GM19043 (cell line): ENCODE measurements around the gene TOB2.
A peak's percentile ranks its signal among the peaks of the same experiment; 100 is the strongest.

Source experiments
- ATAC-seq: cut with Tn5 transposase; IDR thresholded peaks from one replicate; pipeline ENCODE4 v1.9.1; 2021; ENCODE audit warnings: low read depth; ENCODE audit not compliant: unreplicated experiment

Gene TOB2

GRCh38 chr22:41446639-41447434, at the start of gene TOB2:
Gene TOB2, minus strand, starts transcription at chr22:41446801. Its CDS starts 9,456 bp downstream, at chr22:41437345.
- peak; percentile 34 for ATAC-seq

- no peak for ATAC-seq
Measured at GRCh38 chr22:41491374-41492100, 44.9 kb upstream of the TOB2 start.

DNA sequence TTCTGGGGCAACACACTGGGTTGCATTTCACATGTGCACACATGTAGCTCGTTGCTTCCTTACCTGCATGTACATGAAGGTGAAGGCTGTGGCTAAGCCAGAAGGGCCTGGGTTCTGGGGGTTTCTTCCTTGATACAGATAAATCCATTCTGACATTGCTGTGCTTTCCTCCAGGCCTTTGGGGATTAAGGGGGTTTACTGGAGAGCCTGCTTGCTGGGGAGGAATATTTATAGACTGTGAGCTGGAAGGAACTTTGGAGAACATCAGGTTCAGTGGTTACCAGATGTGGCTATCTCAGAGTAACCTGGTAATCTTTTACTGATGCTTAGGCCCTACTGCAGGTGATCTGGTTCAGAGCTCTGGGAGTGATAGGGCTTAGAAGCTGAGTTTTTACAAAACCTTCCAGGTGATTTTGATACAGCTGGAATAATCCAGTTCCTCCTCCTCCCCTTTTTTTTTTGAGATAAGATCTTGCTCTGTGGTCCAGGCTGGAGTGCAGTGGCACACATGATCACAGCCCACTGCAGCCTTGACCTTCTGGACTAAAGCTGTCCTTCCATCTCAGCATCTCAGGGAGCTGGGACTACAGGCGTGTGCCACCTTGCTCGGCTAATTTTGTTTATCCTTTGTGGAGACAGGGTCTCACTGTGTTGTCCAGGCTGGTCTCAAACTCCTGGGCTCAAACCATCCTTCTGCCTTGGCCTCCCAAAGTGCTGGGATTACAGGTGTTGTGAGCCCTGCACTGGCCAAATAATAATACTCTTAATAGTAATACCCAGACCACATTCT, 42.2 kb upstream of the TOB2 start:
- no peak for ATAC-seq

DNA sequence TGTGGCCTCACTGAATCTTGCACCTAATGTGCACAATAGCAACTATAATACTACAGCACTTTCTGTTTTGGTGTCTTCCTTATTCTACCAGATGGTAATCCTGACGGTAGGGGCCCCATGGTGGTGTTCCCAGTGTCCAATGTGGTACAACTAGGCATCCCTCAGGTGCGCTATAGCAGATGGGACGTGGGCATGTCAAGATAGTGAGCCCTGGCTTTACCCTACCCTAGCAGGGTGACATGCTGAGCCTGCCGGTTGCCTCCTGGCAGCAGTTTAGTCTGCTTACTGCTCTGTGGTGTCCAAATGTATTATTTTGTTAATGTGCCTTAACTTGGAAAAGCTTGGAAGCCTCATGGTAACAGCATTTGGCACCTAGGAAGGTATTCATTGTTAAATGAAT, 41.5 kb upstream of the TOB2 start:
- ATAC-seq, result no peak

- no peak for ATAC-seq
Measured at GRCh38 chr22:41487037-41487935, 40.7 kb upstream of the TOB2 start.

- ATAC-seq, result no peak
Measured at GRCh38 chr22:41485033-41485432, 38.4 kb upstream of the TOB2 start.

DNA sequence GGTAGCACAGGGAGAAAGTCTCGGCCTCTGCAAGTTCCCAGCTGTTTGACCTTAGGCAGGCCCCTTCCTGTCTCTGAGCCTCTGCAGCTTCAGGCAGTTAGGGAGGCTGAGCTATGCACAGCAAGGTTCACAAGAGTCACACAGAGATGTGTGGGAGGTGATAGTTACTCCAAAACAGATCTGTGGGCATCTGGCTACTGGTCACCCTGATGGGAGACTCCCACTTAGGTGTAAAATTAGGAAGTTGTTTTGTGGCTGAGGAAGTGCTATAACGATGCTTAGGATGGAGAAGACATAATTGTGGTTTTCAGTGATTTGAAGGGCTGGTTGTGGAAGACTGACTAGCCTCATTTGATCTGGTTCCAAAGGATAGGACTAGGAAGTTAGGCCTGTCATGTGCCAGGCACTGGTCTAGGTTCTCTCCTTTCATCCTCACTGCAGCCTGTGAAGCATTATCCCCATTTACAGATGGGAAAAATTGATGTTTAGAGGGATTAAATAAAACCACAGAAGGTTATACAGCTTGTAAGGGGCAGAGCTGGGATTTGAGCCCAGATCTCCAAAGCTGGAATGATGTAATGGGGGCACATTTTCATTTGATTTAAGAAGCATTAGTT, 35.8 kb upstream of the TOB2 start:
- no peak for ATAC-seq

DNA sequence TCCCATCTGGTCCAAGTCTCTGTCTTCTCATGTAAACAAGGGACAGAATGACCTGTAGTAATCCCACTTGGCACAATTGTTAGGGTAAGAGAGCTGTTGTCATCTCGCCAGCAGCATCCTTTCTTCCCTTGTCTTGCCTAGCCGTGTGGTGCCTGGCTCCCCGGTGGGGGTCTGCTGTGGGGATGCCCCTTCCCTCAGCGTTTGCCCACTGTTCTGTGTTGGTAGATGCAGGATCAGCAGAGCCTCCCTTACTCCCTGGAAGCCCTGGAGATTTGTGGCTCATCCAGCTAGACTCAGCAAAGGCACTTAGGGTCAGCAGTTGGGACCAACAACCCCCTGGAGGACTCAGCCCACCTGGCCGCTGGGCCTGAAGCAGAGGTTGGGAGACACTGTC, 35.3 kb upstream of the TOB2 start:
- ATAC-seq, result no peak

- no peak for ATAC-seq
Measured at GRCh38 chr22:41481131-41481830, 34.7 kb upstream of the TOB2 start.

DNA sequence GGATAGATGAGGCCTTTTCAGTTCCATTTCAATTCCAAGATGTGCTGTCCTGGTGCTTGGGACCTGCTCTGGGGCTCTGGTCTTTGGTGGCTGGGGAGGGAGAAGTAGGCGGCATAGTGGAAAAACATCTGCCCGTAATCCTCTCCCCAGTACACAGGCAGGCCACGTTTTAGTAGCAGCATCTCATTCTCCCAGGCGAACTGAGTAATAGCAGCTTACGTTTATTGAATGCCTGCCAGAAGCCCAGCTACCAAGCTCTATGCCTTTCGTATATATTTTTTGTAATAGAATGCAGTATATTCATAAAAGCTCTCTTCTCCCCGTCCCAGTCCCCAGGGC, 33.8 kb upstream of the TOB2 start:
- no peak for ATAC-seq

GRCh38 chr22:41479671-41480396, 33.2 kb upstream of the TOB2 start:
- ATAC-seq, result no peak

- no peak for ATAC-seq
Measured at GRCh38 chr22:41478891-41479521, 32.4 kb upstream of the TOB2 start.

DNA sequence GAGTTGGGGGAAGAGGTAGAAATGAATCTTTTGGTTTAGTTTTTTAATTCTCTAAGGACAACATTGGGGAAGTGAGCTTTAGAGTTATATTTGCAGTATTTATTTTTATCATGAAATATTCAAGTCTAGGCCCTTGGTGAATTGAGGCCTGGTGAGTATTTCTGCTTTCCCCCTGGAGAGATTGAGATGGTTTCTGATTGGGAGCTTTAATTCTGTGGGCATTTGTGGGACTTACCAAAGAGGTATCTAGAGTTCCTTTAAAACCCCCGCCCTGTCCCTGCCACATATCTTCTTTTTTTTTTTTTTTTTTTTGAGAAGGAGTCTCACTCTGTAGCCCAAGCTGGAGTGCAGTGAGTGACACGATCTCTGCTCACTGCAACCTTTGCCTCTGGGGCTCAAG, 31.9 kb upstream of the TOB2 start:
- ATAC-seq, result no peak

DNA sequence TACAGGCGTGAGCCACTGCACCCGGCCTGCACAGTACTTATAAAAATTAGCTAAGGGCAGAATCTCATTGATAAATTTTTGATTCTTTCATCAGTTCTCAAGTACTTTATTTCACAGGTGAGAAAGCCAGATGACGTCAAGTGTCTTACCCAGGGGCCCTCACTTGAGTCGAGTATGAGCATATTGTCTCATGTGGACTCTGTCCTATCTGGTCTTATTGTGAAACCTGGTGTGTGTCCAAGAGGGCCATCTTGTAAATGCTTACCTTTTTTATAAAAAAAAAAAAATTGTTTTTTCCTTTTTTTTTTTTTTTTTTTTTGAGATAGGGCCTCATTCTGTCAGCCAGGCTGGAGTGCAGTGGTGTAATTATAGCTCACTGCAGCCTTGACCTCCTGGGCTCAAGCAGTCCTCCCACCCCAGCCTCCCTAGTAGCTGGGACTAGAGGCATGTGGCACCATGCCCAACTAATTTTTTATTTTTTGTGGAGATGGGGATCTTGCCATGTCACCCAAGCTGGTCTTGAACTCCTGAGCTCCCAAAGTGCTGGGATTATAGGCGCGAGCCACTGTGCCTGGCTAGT, 28.4 kb upstream of the TOB2 start:
- no peak for ATAC-seq

DNA sequence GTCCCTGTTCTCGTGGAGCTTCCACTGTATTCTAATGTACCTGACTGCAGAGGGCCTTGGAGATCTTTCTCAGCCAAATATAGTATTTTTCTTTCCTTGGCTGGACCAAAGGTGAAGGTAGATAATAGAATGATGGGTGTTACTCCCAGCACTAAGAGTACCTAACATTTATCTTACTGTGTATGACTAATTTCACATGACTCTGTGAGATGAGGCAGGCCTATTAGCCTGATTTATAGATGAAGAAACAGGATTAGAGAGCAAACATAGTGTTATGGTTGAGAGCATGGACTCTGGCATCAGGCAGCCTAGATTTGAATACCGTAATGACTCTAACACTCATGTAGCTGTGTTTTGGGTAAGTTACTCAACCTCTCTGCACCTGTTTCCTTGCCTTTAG, 25.0 kb upstream of the TOB2 start:
- no peak for ATAC-seq

- ATAC-seq, result no peak
Measured at GRCh38 chr22:41470886-41471285, 24.3 kb upstream of the TOB2 start.

DNA sequence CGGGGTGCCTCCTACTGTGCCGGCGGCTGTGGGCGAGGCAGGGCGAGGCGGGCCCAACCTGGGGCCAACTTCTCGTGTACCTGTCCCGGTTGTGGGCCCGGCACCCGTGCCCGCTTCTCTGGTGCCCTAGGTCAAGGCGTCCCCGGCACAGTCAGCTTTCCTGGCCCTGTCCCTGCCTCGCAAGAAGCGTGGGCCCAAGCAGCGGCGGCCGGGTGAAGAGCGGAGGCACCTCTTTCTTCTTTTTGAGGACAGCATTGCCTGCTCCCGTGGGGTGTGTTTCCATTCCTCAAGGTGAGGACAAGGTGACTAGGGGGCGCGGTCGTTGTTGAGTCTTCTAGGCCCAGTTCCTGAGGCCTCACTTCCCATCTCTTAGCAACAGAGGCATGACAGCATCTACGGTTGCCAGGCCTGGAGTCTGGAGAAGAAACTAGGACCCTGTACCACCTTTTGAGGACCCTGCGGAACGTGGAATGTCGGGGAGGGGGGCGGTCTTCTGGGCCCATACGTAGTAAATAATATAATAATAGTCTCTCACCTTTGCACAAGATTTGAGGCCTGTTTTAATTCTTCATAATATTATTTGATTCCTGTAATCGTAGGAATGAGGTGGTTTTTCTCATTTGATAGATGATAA, 22.7 kb upstream of the TOB2 start:
- peak; percentile 7 for ATAC-seq
